ENCODE data around the gene HS6ST1. TPM values are rescaled to one million over a fixed set of nuclear protein-coding genes. Genes with fewer than 3 reads are reported as not detected.

HS6ST1 gene
- total RNA-seq, 2 donors from 2014 or later = 19.3 to 22.9 TPM

- Histone ChIP-seq H3K27me3 (no peaks in the 10 kb centered on the region), H3K9ac (ENCODE audit: low read depth in 2 of 2, low read length in 2 of 2) (peak overlapping the region; percentile 38 to 83), H3K36me3 (no peaks in the 10 kb centered on the region), H3K4me3 (peak overlapping the region; percentile 60), H3K27ac (peak overlapping the region; percentile 70), H3K4me1 (no peaks in the 10 kb centered on the region), H3K9me3 (no peaks in the 10 kb centered on the region)
- peak; percentile 92 for DNase-seq
- intact Hi-C loops (cut with DNase I) = loop anchor here (2.0 to 10.0 kb wide), 2 partner anchors 54 to 168 kb away; no protein-coding TSS in a partner anchor
- TF ChIP-seq CTCF (IDR thresholded peaks at IDR 0.05) = peak; percentile 93
Observed at GRCh38 chr2:128232965-128233789, 85.5 kb downstream of the HS6ST1 start.

GRCh38 chr2:128228894-128229293 is 89.8 kb downstream of the HS6ST1 start:
- H3K4me1 ChIP-seq = no peaks in the 10 kb centered on the region
- no peaks in the 10 kb centered on the region for H3K36me3 ChIP-seq
- no peak overlapping the region for H3K4me3 ChIP-seq
- intact Hi-C loops (cut with DNase I) = no loop called here
- H3K9me3 ChIP-seq = no peaks in the 10 kb centered on the region
- DNase-seq = no peak
- H3K27ac ChIP-seq = no peak overlapping the region
- H3K27me3 ChIP-seq = no peaks in the 10 kb centered on the region
- no peak overlapping the region for H3K9ac ChIP-seq (ENCODE audit: low read depth in 2 of 2, low read length in 2 of 2)
- no peak for TF ChIP-seq CTCF (IDR thresholded peaks at IDR 0.05)

- intact Hi-C loops (cut with DNase I) = no loop called here
- Histone ChIP-seq H3K36me3 (no peaks in the 10 kb centered on the region), H3K4me3 (no peak overlapping the region), H3K9me3 (no peaks in the 10 kb centered on the region), H3K27ac (no peak overlapping the region), H3K9ac (ENCODE audit: low read depth in 2 of 2, low read length in 2 of 2) (no peak overlapping the region), H3K4me1 (no peaks in the 10 kb centered on the region), H3K27me3 (no peaks in the 10 kb centered on the region)
- no peak for TF ChIP-seq CTCF (IDR thresholded peaks at IDR 0.05)
- DNase-seq = no peak
Observed at GRCh38 chr2:128227862-128228261, 90.8 kb downstream of the HS6ST1 start.

- Histone ChIP-seq H3K36me3 (no peaks in the 10 kb centered on the region), H3K9ac (ENCODE audit: low read depth in 2 of 2, low read length in 2 of 2) (no peak overlapping the region), H3K4me3 (no peak overlapping the region), H3K9me3 (no peaks in the 10 kb centered on the region), H3K27me3 (no peaks in the 10 kb centered on the region), H3K27ac (no peak overlapping the region), H3K4me1 (no peaks in the 10 kb centered on the region)
- intact Hi-C loops (cut with DNase I) = no loop called here
- DNase-seq = no peak
- no peak for TF ChIP-seq CTCF (IDR thresholded peaks at IDR 0.05)
Observed at GRCh38 chr2:128219891-128220290, 98.8 kb downstream of the HS6ST1 start.

GRCh38 chr2:128217671-128218070 is 101.0 kb downstream of the HS6ST1 start:
- DNase-seq = no peak
- H3K9ac ChIP-seq (ENCODE audit: low read depth in 2 of 2, low read length in 2 of 2) = no peak overlapping the region
- TF ChIP-seq CTCF (IDR thresholded peaks at IDR 0.05) = no peak
- H3K36me3 ChIP-seq = no peaks in the 10 kb centered on the region
- no peak overlapping the region for H3K27ac ChIP-seq
- H3K4me1 ChIP-seq = no peaks in the 10 kb centered on the region
- no peak overlapping the region for H3K4me3 ChIP-seq
- intact Hi-C loops (cut with DNase I) = no loop called here
- no peaks in the 10 kb centered on the region for H3K9me3 ChIP-seq
- H3K27me3 ChIP-seq = no peaks in the 10 kb centered on the region
